Mesenchymal stem cell (in vitro differentiated cells and primary cell): ENCODE measurements around the gene ENTPD3.

Source experiments
- DNase-seq: peaks from one replicate; pipeline ENCODE4 v3.0.0-alpha.2; 2013
- H2AFZ ChIP-seq: one replicate; pipeline ENCODE4 v1.6.1; 2013; ENCODE audit warnings: low read depth, mild to moderate bottlenecking, control low read depth, inconsistent platforms, low read length, moderate library complexity
- H2AK5ac ChIP-seq: 2 replicates; pipeline ENCODE4 v1.6.1; 2013; ENCODE audit warnings: low read length, moderate library complexity, mild to moderate bottlenecking, inconsistent platforms; ENCODE audit not compliant: severe bottlenecking
- H2BK120ac ChIP-seq: one replicate; pipeline ENCODE4 v1.6.1; 2013; ENCODE audit warnings: low read depth, mild to moderate bottlenecking, inconsistent platforms, low read length, moderate library complexity
- H2BK12ac ChIP-seq, 2 experiments: one replicate each; pipeline ENCODE4 v1.6.1; 2013; ENCODE audit warnings: inconsistent platforms in 2 of 2, low read length in 2 of 2, mild to moderate bottlenecking in 2 of 2, moderate library complexity in 2 of 2, control low read depth in 1 of 2
- H2BK15ac ChIP-seq: one replicate; pipeline ENCODE4 v1.6.1; 2013; ENCODE audit warnings: mild to moderate bottlenecking, low read depth, inconsistent platforms; ENCODE audit not compliant: poor library complexity, severe bottlenecking
- H2BK5ac ChIP-seq: 2 replicates; pipeline ENCODE4 v1.6.1; 2013; ENCODE audit warnings: low read depth, mild to moderate bottlenecking, low read length, control low read depth, inconsistent platforms; ENCODE audit not compliant: poor library complexity, severe bottlenecking
- H3K14ac ChIP-seq, 2 experiments: one replicate each; pipeline ENCODE4 v1.6.1; 2013; ENCODE audit warnings: inconsistent platforms in 2 of 2, low read length in 2 of 2, control low read depth in 1 of 2, mild to moderate bottlenecking in 1 of 2, moderate library complexity in 1 of 2
- H3K18ac ChIP-seq, 2 experiments: one replicate each; pipeline ENCODE4 v1.6.1; 2013; ENCODE audit warnings: inconsistent platforms in 2 of 2, low read length in 2 of 2, control low read depth in 1 of 2, low read depth in 1 of 2, mild to moderate bottlenecking in 1 of 2
- H3K23ac ChIP-seq, 2 experiments: one replicate each; pipeline ENCODE4 v1.6.1; 2013; ENCODE audit warnings: inconsistent platforms in 2 of 2, low read length in 2 of 2, mild to moderate bottlenecking in 2 of 2, moderate library complexity in 2 of 2, control low read depth in 1 of 2
- H3K27ac ChIP-seq: 2 replicates; pipeline ENCODE4 v1.5.1; 2013; ENCODE audit warnings: mild to moderate bottlenecking, moderate library complexity, low read length, control low read depth, inconsistent platforms; ENCODE audit not compliant: poor library complexity, severe bottlenecking
- H3K27me3 ChIP-seq, 2 experiments: 2 replicates each; pipeline versions ENCODE4 v1.6.1 to v1.7.0; 2013; ENCODE audit warnings: low read length in 2 of 2, mild to moderate bottlenecking in 2 of 2, moderate library complexity in 2 of 2, control low read depth in 1 of 2, inconsistent platforms in 1 of 2; ENCODE audit not compliant: control insufficient read depth in 1 of 2, insufficient read depth in 1 of 2
- H3K36me3 ChIP-seq, 2 experiments: 2 replicates each; pipeline versions ENCODE4 v1.6.1 to v1.7.0; 2013; ENCODE audit warnings: low read length in 2 of 2, control low read depth in 1 of 2, inconsistent platforms in 1 of 2, low read depth in 1 of 2, mild to moderate bottlenecking in 1 of 2; ENCODE audit not compliant: insufficient read depth in 2 of 2, control insufficient read depth in 1 of 2
- H3K4ac ChIP-seq, 2 experiments: one replicate each; pipeline ENCODE4 v1.6.1; 2013; ENCODE audit warnings: inconsistent platforms in 2 of 2, low read length in 2 of 2, mild to moderate bottlenecking in 2 of 2, moderate library complexity in 2 of 2, control low read depth in 1 of 2, low read depth in 1 of 2
- H3K4me1 ChIP-seq: 2 replicates; pipeline ENCODE4 v1.6.1; 2013; ENCODE audit warnings: low read depth, low read length, control low read depth; ENCODE audit not compliant: control insufficient read depth, insufficient read depth
- H3K4me2 ChIP-seq: 2 replicates; pipeline ENCODE4 v1.6.1; 2013; ENCODE audit warnings: low read length, mild to moderate bottlenecking, inconsistent platforms; ENCODE audit not compliant: poor library complexity, severe bottlenecking
- H3K4me3 ChIP-seq, 2 experiments: 2 replicates each; pipeline versions ENCODE4 v1.5.1 to v1.7.0; 2013; ENCODE audit warnings: low read length in 2 of 2, mild to moderate bottlenecking in 2 of 2, control low read depth in 1 of 2, low read depth in 1 of 2; ENCODE audit not compliant: insufficient read depth in 1 of 2
- H3K79me1 ChIP-seq: replicated peaks from 2 replicates; pipeline ENCODE4 v1.6.1; 2013; ENCODE audit warnings: mild to moderate bottlenecking, control low read depth, low read length, inconsistent platforms; ENCODE audit not compliant: poor library complexity, severe bottlenecking
- H3K9ac ChIP-seq: 2 replicates; pipeline ENCODE4 v1.7.0; 2013; ENCODE audit warnings: mild to moderate bottlenecking, low read length, moderate library complexity
- H3K9me3 ChIP-seq: 2 replicates; pipeline ENCODE4 v1.7.0; 2013; ENCODE audit warnings: mild to moderate bottlenecking, low read length; ENCODE audit not compliant: control insufficient read depth
- H4K8ac ChIP-seq: one replicate; pipeline ENCODE4 v1.6.1; 2013; ENCODE audit warnings: inconsistent platforms, mild to moderate bottlenecking, low read length, moderate library complexity
- H4K91ac ChIP-seq: one replicate; pipeline ENCODE4 v1.6.1; 2013; ENCODE audit warnings: mild to moderate bottlenecking, low read length, inconsistent platforms
- WGBS: methylation state at CpG from one replicate; pipeline ENCODE4 v1.1.7; 2013; ENCODE audit warnings: mixed read lengths; 5-methylcytosine and 5-hydroxymethylcytosine counted together

ENTPD3 gene

GRCh38 chr3:40477666-40478065 is 90.7 kb downstream of the ENTPD3 start:
- Histone ChIP-seq H3K4ac (no peak overlapping the region), H3K18ac (no peak overlapping the region), H3K27ac (no peak overlapping the region), H3K36me3 (peaks cover 13 to 40% of the 10 kb centered on the region in 2 experiments), H3K14ac (no peak overlapping the region), H3K4me1 (peaks cover 3% of the 10 kb centered on the region), H3K9ac (peak overlapping the region; percentile 95), H3K4me2 (peak overlapping the region; percentile 66), H3K4me3 (peak overlapping the region in 1 of 2 experiments; percentile 96), H4K8ac (peak overlapping the region; percentile 94), H3K23ac (no peak overlapping the region), H2BK12ac (no peak overlapping the region), H4K91ac (no peak overlapping the region), H2BK15ac (no peak overlapping the region), H3K79me1 (peaks cover 12% of the 10 kb centered on the region), H2BK120ac (no peak overlapping the region), H2BK5ac (no peak overlapping the region), H3K9me3 (no peaks in the 10 kb centered on the region), H2AFZ (peak overlapping the region; percentile 43), H3K27me3 (no peaks in the 10 kb centered on the region), H2AK5ac (no peak overlapping the region)
- peak; percentile 16 for DNase-seq
- WGBS: 98% methylated on average over 3 of the region's 4 CpGs
